GM19328 (cell line): ENCODE results near the gene SPSB2.
"Not testable (repeated sequence)": the region's sequence is repeated elsewhere in the genome, so short reads cannot be mapped to it uniquely, and the experiment has no call there.

Experiments used
- ATAC-seq: cut with Tn5 transposase; IDR thresholded peaks from one replicate; pipeline ENCODE4 v1.9.1; 2021; ENCODE audit warnings: mild to moderate bottlenecking, moderate library complexity; ENCODE audit not compliant: unreplicated experiment

SPSB2 gene

DNA sequence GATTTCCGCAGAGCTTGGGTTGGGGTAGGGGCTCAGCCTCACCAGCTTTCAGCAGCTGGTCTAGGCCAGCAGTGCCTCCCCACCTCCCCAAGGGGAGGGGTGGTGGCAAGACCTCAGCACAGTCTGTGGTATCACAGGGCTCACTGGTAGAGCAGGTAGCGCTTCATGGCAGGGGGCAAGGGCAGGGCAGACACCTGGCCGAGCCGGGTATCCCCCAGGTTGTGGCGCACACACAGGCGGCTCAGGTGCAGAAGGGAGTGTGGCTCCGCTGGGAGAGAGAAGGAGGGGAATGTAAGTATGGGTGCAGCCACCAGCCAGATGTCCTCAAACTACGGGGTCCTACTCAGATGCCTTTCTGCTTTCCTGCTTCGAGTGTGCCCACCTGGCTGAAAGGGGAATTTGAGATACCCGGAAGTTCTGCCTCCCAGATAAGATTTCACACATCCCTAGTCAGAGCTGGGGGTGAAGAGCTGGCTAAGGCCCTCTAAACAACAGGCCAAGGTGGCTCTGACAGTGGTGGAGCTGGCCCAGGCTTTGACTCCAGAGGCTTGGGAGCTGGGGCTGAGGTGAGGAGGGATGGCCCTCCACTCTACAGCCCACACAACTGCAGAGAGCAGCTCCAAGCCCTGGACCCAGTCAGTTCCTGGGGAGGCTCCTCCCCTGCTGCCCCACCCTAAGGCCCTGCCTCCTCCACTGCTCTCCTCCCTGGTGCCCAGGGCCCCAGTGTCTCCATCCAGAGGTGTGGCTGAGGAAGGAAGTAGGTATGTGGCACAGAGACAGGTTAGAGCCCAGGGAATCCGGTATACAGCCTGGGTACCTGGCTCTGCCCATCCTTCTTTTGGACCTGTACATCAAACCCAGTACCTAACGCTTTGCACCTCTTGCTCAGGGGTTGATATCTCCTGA lies 1.8 kb downstream of the SPSB2 start:
- no peak for ATAC-seq

GRCh38 chr12:6870304-6870703 lies 2.8 kb downstream of the SPSB2 start:
- not testable (repeated sequence) for ATAC-seq

- no peak for ATAC-seq
Measured at GRCh38 chr12:6869049-6870021, 3.8 kb downstream of the SPSB2 start.

- ATAC-seq: no peak
Measured at GRCh38 chr12:6868211-6869048, 4.7 kb downstream of the SPSB2 start.

DNA sequence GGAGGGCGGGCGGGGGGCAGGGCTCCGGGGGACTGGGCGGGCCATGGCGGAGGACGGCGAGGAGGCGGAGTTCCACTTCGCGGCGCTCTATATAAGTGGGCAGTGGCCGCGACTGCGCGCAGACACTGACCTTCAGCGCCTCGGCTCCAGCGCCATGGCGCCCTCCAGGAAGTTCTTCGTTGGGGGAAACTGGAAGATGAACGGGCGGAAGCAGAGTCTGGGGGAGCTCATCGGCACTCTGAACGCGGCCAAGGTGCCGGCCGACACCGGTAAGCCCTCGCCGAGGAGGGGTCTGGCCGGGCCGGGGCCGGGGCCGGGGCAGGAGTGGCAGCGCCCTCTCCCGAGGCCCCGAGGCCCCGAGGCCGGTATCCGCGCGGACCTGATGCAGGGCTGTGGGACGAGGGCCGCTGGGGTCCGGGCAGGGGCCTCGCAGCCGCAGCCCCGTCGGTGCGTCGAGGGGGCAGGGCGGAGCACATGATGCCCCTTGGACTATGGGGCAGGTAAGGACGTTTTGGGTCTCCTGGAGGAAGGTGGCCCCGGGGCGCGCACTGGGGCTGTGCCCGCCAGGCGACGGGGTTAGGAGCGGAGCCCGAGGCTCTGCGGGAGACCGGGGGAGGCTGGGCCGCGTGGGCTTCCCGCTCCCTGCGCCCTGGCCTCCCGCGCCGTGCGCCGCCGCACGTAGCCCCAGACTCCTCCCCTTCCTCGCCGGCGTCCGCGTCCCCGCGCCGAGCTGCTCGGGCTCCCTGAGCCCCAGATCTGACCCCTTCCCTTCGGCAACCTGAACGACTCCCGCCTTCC lies 5.5 kb downstream of the SPSB2 start, which contains the start of gene TPI1:
Gene TPI1 (plus strand): TSS at position 119 of the 798 bp plus-strand sequence. CDS start 36 bp downstream, at position 155.
- ATAC-seq: peak; percentile 52

GRCh38 chr12:6866920-6867412 lies 6.1 kb downstream of the SPSB2 start:
- peak; percentile 4 for ATAC-seq

- no peak for ATAC-seq
Measured at GRCh38 chr12:6866163-6866919, 6.8 kb downstream of the SPSB2 start.

DNA sequence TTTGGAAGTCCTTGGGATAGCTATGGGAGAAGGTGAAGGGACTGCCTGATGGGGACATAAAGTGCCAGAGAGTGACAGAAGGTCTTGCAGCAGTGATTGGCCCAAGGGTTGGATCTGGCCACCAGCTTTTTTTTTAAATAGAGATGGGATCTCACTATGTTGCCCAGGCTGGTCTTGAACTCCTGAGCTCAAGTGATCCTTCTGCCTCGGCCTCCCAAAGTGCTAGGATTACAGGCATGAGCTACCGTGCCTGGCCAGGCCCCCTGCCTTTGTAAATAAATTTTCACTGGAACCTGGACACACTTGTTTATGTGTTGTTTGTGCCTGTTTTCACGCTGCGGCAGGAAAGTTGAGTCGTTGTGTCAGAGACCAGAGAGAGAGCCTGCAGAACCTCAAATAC lies 7.8 kb downstream of the SPSB2 start:
- not testable (repeated sequence) for ATAC-seq

- ATAC-seq: no peak
Measured at GRCh38 chr12:6863586-6864321, 9.3 kb downstream of the SPSB2 start.

- no peak for ATAC-seq
Measured at GRCh38 chr12:6863033-6863432, 10.1 kb downstream of the SPSB2 start.

DNA sequence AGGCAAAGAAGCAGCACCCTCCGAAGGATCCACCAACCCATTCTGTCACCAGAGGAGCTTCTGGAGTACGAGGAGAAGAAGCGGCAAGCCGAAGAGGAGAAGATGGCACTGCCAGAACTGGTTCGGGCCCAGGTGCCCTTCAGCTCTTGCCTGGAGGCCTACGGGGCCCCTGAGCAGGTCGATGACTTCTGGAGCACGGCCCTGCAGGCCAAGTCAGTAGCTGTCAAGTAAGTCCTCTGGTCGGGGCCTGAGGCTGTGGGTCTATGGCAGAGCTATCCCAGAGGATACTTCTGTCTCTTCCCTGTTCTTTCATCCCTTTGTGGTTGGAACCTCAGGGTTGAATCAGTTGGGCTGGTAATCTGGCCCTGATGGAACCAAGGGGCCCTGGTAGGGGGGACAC lies 11.7 kb downstream of the SPSB2 start:
- ATAC-seq: no peak

DNA sequence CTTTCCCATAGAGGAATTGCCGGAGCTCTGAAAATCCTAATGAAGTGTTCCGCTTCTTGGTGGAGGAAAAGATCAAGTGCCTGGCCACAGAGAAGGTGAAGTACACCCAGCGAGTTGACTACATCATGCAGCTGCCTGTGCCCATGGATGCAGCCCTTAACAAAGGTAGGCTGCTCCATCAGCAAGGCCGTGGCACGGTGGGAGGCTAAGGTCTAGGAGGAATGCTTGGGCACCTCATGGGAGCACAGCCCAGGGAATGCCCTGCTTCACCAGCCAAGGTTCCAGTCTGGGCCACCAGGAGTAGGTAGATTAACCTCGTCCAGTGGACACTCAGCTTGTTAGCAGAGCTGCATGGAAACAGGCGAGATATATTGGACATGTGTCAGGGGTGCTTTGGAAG lies 12.2 kb downstream of the SPSB2 start:
- ATAC-seq: no peak

- ATAC-seq: no peak
Measured at GRCh38 chr12:6860116-6860515, 13.0 kb downstream of the SPSB2 start.

- no peak for ATAC-seq
Measured at GRCh38 chr12:6858799-6859198, 14.3 kb downstream of the SPSB2 start.

- no peak for ATAC-seq
Measured at GRCh38 chr12:6855322-6855721, 17.8 kb downstream of the SPSB2 start.

DNA sequence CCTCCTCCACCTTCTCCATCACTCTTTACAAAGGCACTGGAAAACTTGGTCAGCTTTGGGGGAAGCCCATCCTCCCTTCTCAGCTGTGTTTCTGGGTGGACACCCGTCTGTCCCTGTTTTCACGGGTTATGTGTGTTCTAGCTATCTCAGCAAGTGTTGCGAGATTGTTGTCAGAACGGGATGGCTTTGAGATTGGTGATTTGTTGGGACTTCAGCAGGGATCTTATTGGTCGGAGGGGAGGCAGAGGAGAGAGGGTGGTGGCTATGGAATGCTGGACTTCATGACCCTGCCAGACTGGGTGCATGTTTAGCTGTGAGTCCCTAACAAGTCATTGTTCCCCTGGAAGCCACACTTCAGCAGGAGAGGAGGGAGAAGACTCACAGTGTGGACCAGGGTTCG lies 19.1 kb downstream of the SPSB2 start:
- ATAC-seq: no peak

DNA sequence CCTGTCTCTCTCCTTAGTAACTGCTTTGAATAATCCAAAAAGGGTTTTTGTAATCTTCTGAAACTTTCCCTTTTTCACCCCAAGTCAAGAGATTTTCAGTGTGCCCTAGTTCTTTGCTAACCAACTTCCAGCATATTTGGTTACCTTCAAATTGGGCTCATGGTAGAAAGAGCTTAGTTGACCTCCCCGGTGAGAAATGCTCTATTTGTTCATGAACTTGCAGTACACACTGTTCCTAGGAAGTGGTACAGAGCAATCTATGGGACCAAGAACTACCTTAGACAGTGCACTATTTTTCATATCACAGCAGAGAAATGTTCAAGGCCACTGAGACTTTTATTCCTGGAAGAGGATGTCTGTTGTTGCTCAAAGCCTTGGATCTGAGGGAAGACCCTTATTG lies 19.5 kb downstream of the SPSB2 start:
- no peak for ATAC-seq

DNA sequence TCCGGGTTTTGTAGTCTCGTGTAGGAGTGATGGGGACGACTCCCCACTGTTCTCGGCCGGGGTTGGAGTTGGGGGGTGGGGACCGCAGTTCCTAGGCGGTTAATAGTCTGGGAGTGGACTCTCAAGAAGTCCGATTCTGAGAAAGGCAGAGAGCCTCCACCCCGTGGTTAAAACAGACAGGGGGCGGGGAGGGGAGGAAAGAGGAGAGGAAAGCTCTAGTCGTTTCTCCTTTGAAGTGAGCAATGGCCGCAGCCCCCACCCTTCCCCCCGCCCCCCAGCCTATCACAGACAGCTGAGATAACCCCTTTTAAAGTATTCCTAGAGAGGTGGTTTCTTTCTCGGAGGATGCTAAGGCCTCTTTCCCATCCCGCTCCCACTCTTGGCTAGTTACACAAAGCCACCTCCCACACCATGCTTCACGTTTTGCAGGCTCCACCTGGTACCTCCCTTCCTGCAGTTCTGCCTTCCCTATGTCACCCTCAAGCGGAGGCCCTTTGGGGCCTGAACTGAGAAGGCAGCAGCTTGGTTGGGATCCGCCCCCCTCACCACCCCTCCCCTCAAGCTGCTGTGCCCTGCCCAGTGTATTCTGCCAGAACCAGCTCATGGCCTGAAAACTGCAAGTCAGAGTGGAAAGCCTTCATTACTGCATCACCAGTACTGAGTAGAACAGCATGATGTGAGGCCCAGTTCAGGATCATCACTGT lies 20.3 kb downstream of the SPSB2 start:
- no peak for ATAC-seq
